ENCODE data around the gene PTPRD. TPM values are rescaled to one million over a fixed set of nuclear protein-coding genes. Genes with fewer than 3 reads are reported as not detected.

Gene PTPRD
- total RNA-seq, 1 experiment from 2014 or later, result 79.4 TPM

GRCh38 chr9:9783711-9784110 lies 829.1 kb downstream of the PTPRD start:
- Histone ChIP-seq H3K36me3 (no peaks in the 10 kb centered on the region), H3K9me3 (replicated peaks) (no peaks in the 10 kb centered on the region), H3K4me1 (no peaks in the 10 kb centered on the region), H3K27me3 (no peaks in the 10 kb centered on the region), H3K27ac (no peak overlapping the region), H3K4me3 (no peak overlapping the region)
- no peak for DNase-seq

GRCh38 chr9:9783211-9783610 lies 829.6 kb downstream of the PTPRD start:
- H3K27me3 ChIP-seq, result no peaks in the 10 kb centered on the region
- no peak overlapping the region for H3K4me3 ChIP-seq
- no peaks in the 10 kb centered on the region for H3K4me1 ChIP-seq
- no peak overlapping the region for H3K27ac ChIP-seq
- DNase-seq, result no peak
- no peaks in the 10 kb centered on the region for H3K36me3 ChIP-seq
- H3K9me3 ChIP-seq (replicated peaks), result no peaks in the 10 kb centered on the region

DNA sequence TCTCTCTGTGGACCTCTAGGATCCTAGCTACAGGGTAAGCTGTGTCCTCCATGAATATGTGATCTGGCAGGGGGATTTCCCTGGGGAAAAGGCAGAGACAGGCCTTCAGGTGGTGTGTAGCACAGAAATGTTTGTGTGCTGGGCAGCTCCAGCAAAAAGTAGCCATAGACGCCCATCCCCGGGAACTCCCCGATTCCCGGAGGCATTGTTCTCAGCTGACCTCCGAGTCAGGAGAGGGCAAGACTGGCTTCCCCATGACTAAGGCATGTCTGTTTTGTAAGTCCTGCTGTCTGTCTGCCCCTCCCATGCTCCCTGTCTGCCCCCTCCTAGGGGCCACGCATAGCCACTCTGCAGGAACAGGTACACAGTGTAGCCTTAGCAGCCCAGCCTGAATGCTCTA lies 834.5 kb downstream of the PTPRD start:
- H3K36me3 ChIP-seq, result no peaks in the 10 kb centered on the region
- H3K27me3 ChIP-seq, result no peaks in the 10 kb centered on the region
- no peak overlapping the region for H3K27ac ChIP-seq
- H3K4me1 ChIP-seq, result no peaks in the 10 kb centered on the region
- H3K9me3 ChIP-seq (replicated peaks), result no peaks in the 10 kb centered on the region
- H3K4me3 ChIP-seq, result no peak overlapping the region
- DNase-seq, result no peak

DNA sequence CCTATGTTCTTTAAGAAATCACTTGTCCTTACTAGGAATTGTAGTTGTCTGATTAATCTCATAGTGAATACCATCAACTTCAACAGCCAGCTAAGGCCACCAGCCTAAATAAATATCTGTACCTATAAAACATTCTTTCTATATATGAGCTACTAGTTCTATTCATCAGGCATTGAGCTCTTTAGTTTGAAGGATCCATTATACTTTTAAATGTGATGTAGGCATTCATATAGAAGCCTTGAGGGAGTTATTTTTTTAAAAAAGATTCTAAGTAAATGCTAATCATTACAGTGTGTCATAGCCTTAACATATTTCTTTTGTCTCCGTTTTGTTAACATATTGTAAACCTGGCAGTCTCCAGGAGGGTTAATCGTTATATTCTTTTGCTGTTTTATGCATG lies 838.3 kb downstream of the PTPRD start:
- Histone ChIP-seq H3K27me3 (no peaks in the 10 kb centered on the region), H3K36me3 (no peaks in the 10 kb centered on the region), H3K27ac (no peak overlapping the region), H3K9me3 (replicated peaks) (no peaks in the 10 kb centered on the region), H3K4me1 (no peaks in the 10 kb centered on the region), H3K4me3 (no peak overlapping the region)
- DNase-seq, result no peak

DNA sequence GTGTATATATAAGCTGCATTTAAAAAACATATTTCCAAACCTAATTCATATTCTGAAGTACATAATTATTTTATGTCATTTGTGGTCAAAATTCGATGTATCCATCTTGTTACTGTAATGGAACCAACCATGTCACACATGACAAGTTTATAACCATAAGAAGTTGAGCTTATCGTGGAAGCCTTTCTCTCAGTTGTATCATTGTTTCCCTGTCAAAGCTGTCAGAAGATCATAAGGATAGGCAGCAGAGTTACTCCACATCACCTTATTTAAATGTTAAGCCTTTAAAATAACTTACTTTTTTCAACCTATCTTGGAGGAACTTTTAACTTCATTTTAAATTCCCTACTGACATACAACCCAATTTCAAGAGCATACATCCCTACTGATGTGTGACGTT lies 841.5 kb downstream of the PTPRD start:
- no peaks in the 10 kb centered on the region for H3K36me3 ChIP-seq
- no peaks in the 10 kb centered on the region for H3K27me3 ChIP-seq
- no peaks in the 10 kb centered on the region for H3K4me1 ChIP-seq
- no peak overlapping the region for H3K4me3 ChIP-seq
- H3K9me3 ChIP-seq (replicated peaks), result no peaks in the 10 kb centered on the region
- no peak overlapping the region for H3K27ac ChIP-seq
- DNase-seq, result no peak

DNA sequence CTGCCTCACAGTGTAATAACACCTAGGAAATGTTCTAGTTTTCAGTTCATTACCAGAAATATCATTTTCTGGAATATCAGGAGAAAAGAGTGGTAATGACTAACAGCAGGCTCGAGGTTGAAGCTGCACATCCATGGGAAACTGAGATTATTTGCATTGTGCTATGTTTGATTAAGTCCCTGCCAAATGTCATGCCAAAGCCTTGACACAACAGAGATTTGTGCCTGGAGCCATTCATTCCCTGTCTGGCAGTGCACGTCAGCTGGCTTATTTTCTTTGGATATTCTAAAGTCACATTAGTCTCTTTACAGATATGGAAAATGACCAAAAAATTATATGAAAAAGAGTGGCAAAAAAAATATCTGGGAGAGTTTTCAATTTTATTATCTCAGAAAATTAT lies 848.0 kb downstream of the PTPRD start:
- Histone ChIP-seq H3K36me3 (no peaks in the 10 kb centered on the region), H3K27ac (no peak overlapping the region), H3K27me3 (no peaks in the 10 kb centered on the region), H3K4me3 (no peak overlapping the region), H3K4me1 (no peaks in the 10 kb centered on the region), H3K9me3 (replicated peaks) (no peaks in the 10 kb centered on the region)
- no peak for DNase-seq

GRCh38 chr9:9754186-9754585 lies 858.6 kb downstream of the PTPRD start:
- H3K4me1 ChIP-seq, result no peaks in the 10 kb centered on the region
- no peak overlapping the region for H3K27ac ChIP-seq
- H3K36me3 ChIP-seq, result no peaks in the 10 kb centered on the region
- no peak overlapping the region for H3K4me3 ChIP-seq
- H3K9me3 ChIP-seq (replicated peaks), result no peaks in the 10 kb centered on the region
- no peaks in the 10 kb centered on the region for H3K27me3 ChIP-seq
- DNase-seq, result no peak

GRCh38 chr9:9753266-9753665 lies 859.5 kb downstream of the PTPRD start:
- DNase-seq, result no peak
- H3K9me3 ChIP-seq (replicated peaks), result no peaks in the 10 kb centered on the region
- H3K4me3 ChIP-seq, result no peak overlapping the region
- no peaks in the 10 kb centered on the region for H3K27me3 ChIP-seq
- H3K27ac ChIP-seq, result no peak overlapping the region
- no peaks in the 10 kb centered on the region for H3K4me1 ChIP-seq
- no peaks in the 10 kb centered on the region for H3K36me3 ChIP-seq

DNA sequence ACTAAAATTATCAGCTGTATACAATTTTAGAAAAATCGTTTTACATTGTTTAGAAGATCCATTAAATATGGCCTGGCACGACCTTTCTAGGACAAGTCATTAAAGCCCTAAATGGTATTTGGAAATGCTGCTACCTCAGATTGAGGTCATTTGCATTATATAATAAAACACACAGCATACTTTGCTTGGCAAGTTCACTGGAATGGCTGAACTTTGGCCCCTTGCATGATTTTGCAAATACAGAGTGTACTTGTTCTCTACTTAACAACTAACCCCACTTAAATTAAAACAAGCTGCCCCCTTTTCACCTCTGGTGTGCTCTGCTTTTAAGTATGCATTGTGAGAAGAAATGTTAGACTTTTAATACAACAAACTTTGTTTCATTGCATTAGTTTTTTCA lies 860.1 kb downstream of the PTPRD start:
- DNase-seq, result no peak
- no peaks in the 10 kb centered on the region for H3K4me1 ChIP-seq
- H3K27me3 ChIP-seq, result no peaks in the 10 kb centered on the region
- no peak overlapping the region for H3K4me3 ChIP-seq
- no peaks in the 10 kb centered on the region for H3K36me3 ChIP-seq
- no peaks in the 10 kb centered on the region for H3K9me3 ChIP-seq (replicated peaks)
- no peak overlapping the region for H3K27ac ChIP-seq

- H3K4me1 ChIP-seq, result no peaks in the 10 kb centered on the region
- no peaks in the 10 kb centered on the region for H3K27me3 ChIP-seq
- H3K36me3 ChIP-seq, result no peaks in the 10 kb centered on the region
- no peak for DNase-seq
- no peaks in the 10 kb centered on the region for H3K9me3 ChIP-seq (replicated peaks)
- no peak overlapping the region for H3K27ac ChIP-seq
- no peak overlapping the region for H3K4me3 ChIP-seq
Measured at GRCh38 chr9:9751996-9752395, 860.8 kb downstream of the PTPRD start.

GRCh38 chr9:9750719-9751118 lies 862.1 kb downstream of the PTPRD start:
- DNase-seq, result no peak

DNA sequence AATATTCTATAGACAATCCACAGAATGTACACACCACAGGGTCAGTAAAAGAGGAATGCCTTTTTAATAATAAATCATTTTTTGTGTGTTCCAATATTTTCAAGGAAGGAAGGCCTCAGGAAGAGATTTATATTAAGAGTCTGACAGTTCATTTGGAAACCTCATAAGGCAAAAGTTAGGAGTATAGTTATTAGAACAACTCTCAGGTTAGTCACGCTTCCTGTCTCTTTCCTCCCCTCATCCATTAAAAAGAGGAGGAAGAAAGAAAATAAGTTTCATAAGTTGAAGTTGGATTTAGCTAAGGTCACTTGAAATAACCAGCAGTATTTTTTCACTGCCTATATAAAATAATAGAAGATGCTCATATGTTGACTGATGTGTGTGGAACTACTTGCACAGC lies 863.2 kb downstream of the PTPRD start:
- H3K27me3 ChIP-seq, result no peaks in the 10 kb centered on the region

More at GRCh38 chr9:9750719-9751118, 862.1 kb downstream of the PTPRD start:
- Histone ChIP-seq H3K4me3 (no peak overlapping the region), H3K27me3 (no peaks in the 10 kb centered on the region), H3K36me3 (no peaks in the 10 kb centered on the region), H3K27ac (no peak overlapping the region), H3K4me1 (no peaks in the 10 kb centered on the region), H3K9me3 (replicated peaks) (no peaks in the 10 kb centered on the region)

DNA sequence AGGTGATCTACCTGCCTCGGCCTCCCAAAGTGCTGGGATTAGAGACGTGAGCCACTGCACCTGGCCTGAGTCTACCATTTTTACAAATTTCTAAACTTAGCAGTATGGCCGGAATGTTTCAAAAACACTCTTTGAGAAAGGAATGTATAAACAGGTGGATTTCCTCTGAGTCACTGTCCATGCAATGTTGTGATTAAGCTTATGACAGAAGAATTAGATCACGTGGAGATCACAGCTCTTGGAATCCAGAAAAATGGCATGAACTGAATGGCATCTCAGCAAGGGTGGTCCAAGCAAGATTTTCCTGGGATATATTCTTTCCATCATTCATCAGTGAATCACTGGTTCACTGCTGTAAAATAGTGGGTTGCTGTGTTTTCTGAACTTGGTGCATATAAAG lies 865.0 kb downstream of the PTPRD start:
- no peak overlapping the region for H3K4me3 ChIP-seq
- H3K27ac ChIP-seq, result no peak overlapping the region
- no peaks in the 10 kb centered on the region for H3K4me1 ChIP-seq
- no peaks in the 10 kb centered on the region for H3K9me3 ChIP-seq (replicated peaks)
- no peaks in the 10 kb centered on the region for H3K27me3 ChIP-seq
- H3K36me3 ChIP-seq, result no peaks in the 10 kb centered on the region
- DNase-seq, result no peak

More for the DNA sequence above, 863.2 kb downstream of the PTPRD start:
- Histone ChIP-seq H3K36me3 (no peaks in the 10 kb centered on the region), H3K4me3 (no peak overlapping the region), H3K9me3 (replicated peaks) (no peaks in the 10 kb centered on the region), H3K27ac (no peak overlapping the region), H3K4me1 (no peaks in the 10 kb centered on the region)
- DNase-seq, result no peak

DNA sequence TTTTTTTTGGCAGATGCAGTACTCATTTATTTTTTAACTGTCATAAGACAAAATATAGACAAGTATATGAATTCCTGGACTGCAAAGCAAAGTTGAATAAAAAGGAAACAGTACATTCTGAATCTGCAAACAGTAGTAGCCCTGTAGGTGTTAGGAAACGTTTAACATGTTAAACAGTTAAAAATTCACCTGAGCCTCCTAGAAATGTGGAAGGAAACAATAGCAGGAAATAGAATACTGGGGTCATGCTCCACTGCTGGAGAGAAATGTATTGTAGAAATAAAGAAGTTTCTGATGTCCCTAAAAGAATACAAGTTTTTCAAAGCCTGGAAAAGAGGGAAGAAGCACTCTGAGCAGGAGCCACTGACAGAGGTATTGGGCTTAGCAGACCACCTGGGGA lies 866.0 kb downstream of the PTPRD start:
- no peaks in the 10 kb centered on the region for H3K9me3 ChIP-seq (replicated peaks)
- DNase-seq, result no peak

DNA sequence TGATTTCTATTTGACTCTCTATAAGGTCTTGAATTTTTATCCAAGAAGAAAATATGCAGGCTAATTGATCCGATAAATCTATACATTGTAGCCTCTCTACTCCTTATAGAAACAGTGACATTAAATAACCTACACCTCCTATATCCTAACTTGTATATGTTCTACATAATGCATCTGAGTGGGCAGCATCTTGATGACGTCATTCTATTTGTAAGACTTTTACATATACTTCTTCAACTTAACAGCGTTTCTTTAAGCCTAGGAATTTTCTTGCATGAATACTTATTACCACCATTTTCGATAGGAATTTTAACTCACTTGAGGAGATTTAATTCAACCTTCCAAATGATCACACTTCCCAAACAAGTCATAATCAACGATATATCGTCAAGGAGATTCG lies 869.0 kb downstream of the PTPRD start:
- DNase-seq, result no peak
- Histone ChIP-seq H3K27ac (no peak overlapping the region), H3K4me1 (no peaks in the 10 kb centered on the region), H3K36me3 (no peaks in the 10 kb centered on the region), H3K27me3 (no peaks in the 10 kb centered on the region), H3K4me3 (no peak overlapping the region), H3K9me3 (replicated peaks) (no peaks in the 10 kb centered on the region)

More for the DNA sequence above, 866.0 kb downstream of the PTPRD start:
- Histone ChIP-seq H3K4me1 (no peaks in the 10 kb centered on the region), H3K27me3 (no peaks in the 10 kb centered on the region), H3K27ac (no peak overlapping the region), H3K36me3 (no peaks in the 10 kb centered on the region), H3K4me3 (no peak overlapping the region)

- Histone ChIP-seq H3K4me3 (no peak overlapping the region), H3K27ac (no peak overlapping the region), H3K4me1 (no peaks in the 10 kb centered on the region), H3K36me3 (no peaks in the 10 kb centered on the region), H3K9me3 (replicated peaks) (no peaks in the 10 kb centered on the region), H3K27me3 (no peaks in the 10 kb centered on the region)
- DNase-seq, result no peak
Measured at GRCh38 chr9:9730174-9730573, 882.6 kb downstream of the PTPRD start.

DNA sequence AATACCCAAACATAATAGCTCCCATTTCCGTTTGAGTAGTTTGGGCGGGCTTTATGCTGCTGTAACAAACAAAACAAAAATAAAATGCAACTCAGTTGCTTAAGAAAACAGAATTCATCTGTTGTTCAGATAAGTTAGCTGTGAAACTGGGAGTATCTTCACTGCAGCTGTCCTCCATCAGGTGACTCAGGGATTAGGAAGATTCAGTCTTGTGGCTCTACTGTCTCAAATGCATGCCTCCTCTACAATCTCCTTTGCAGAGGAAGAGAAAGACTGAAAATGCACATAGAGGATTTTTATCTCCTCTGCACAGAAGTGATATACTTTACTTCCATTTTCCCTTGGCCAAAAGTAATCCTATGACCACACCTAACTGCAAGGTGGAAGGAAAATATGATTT lies 883.7 kb downstream of the PTPRD start:
- H3K4me1 ChIP-seq, result no peaks in the 10 kb centered on the region
- H3K27me3 ChIP-seq, result no peaks in the 10 kb centered on the region
- no peaks in the 10 kb centered on the region for H3K36me3 ChIP-seq
- no peak overlapping the region for H3K27ac ChIP-seq
- no peak for DNase-seq
- H3K9me3 ChIP-seq (replicated peaks), result no peaks in the 10 kb centered on the region
- H3K4me3 ChIP-seq, result no peak overlapping the region
